HG02623 (cell line): ENCODE data around the gene DNER.
"Not testable (repeated sequence)": the region's sequence is repeated elsewhere in the genome, so short reads cannot be mapped to it uniquely, and the experiment has no call there.

Experiments
- ATAC-seq: cut with Tn5 transposase; IDR thresholded peaks from one replicate; pipeline ENCODE4 v1.9.1; 2021; ENCODE audit warnings: moderate library complexity; ENCODE audit not compliant: unreplicated experiment

DNER gene

GRCh38 chr2:229511524-229511923 is 202.8 kb downstream of the DNER start:
- ATAC-seq, result no peak

- ATAC-seq, result not testable (repeated sequence)
Observed at GRCh38 chr2:229506699-229507098, 207.7 kb downstream of the DNER start.

- no peak for ATAC-seq
Observed at GRCh38 chr2:229501051-229501794, 213.1 kb downstream of the DNER start.

GRCh38 chr2:229492034-229492433 is 222.3 kb downstream of the DNER start:
- ATAC-seq, result no peak

- ATAC-seq, result no peak
Observed at GRCh38 chr2:229490167-229490566, 224.2 kb downstream of the DNER start.

GRCh38 chr2:229489016-229489415 is 225.3 kb downstream of the DNER start:
- ATAC-seq, result no peak

- no peak for ATAC-seq
Observed at GRCh38 chr2:229488232-229488631, 226.1 kb downstream of the DNER start.

- ATAC-seq, result no peak
Observed at GRCh38 chr2:229486673-229487072, 227.7 kb downstream of the DNER start.

GRCh38 chr2:229485857-229486256 is 228.5 kb downstream of the DNER start:
- ATAC-seq, result no peak

GRCh38 chr2:229477269-229477755 is 237.0 kb downstream of the DNER start:
- ATAC-seq, result no peak

GRCh38 chr2:229475778-229476177 is 238.6 kb downstream of the DNER start:
- ATAC-seq, result no peak

- no peak for ATAC-seq
Observed at GRCh38 chr2:229474125-229474524, 240.2 kb downstream of the DNER start.

GRCh38 chr2:229470781-229471180 is 243.6 kb downstream of the DNER start:
- ATAC-seq, result no peak

- no peak for ATAC-seq
Observed at GRCh38 chr2:229467783-229468182, 246.6 kb downstream of the DNER start.

GRCh38 chr2:229463841-229464346 is 250.5 kb downstream of the DNER start:
- ATAC-seq, result no peak

GRCh38 chr2:229462112-229462511 is 252.2 kb downstream of the DNER start:
- no peak for ATAC-seq

- ATAC-seq, result no peak
Observed at GRCh38 chr2:229456091-229456490, 258.3 kb downstream of the DNER start.

- ATAC-seq, result no peak
Observed at GRCh38 chr2:229454934-229455631, 259.3 kb downstream of the DNER start.

GRCh38 chr2:229453230-229453629 is 261.1 kb downstream of the DNER start:
- no peak for ATAC-seq

- no peak for ATAC-seq
Observed at GRCh38 chr2:229451852-229452251, 262.5 kb downstream of the DNER start.

- ATAC-seq, result no peak
Observed at GRCh38 chr2:229447227-229447626, 267.1 kb downstream of the DNER start.

- ATAC-seq, result no peak
Observed at GRCh38 chr2:229446350-229446749, 268.0 kb downstream of the DNER start.
